NCI-H2029 treated with DMSO at 0.1 percent for 48 hours (cell line): ENCODE results near the gene PRCP.

ENCODE experiments used
- DNase-seq: peaks from one replicate; lab custom pipeline; 2025; lab: John Stamatoyannopoulos, UW

The PRCP gene

DNA sequence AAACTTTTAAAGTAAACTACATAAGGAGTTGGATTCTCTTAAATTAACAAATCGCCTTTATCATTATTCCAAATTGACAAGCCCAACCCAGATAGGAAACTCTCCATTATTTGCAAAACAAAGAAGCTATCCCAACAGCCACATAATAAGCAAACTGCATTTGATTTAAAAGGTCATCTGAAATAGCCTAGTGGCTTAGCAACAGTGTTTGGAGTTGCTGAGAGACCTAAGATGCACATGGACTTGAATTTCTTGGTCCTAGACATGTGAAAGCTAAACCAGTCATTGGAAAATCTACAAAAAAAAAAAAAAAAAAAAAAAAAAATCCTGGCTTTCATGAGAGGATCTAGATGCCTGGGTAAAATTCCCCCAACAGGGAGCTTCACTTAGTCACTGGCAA, 69.5 kb downstream of the PRCP start:
- DNase-seq, result no peak

DNA sequence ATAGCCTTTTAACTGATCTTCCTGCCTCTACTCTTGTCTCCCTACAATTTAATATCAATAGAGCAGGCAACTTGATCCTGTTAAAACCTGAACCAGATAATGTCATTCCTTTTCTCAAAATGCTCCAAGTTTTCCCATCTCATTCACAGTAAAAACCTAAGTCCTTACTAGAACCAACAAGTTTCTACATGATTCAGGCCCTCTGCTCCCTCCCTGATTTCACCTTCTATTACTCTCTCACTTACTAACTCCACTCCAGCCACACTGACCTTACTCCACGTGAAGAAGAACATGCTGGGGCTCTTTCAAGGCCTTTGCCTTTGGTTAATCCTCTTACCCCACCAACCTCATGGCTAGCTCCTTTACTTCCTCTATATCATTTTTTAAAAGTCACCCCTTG, 71.1 kb downstream of the PRCP start:
- DNase-seq, result no peak

DNA sequence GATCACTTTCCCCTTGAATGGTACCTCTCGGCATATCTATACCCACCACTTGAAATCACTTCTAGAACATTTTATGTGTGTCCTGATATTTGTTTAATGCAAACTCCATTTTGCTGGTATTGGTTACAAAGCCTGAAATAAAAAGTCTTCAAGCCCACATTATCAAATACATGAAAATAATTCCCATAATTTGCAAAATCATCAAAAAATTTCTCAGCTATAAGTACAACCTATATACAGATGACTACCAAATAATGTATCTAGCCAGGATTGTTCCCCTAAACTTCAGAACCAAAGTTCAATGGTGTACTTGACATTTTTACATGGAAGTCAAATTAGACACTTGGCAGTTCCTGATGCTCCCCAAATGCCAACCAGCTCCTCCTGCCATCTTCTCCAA, 71.8 kb downstream of the PRCP start:
- no peak for DNase-seq

DNA sequence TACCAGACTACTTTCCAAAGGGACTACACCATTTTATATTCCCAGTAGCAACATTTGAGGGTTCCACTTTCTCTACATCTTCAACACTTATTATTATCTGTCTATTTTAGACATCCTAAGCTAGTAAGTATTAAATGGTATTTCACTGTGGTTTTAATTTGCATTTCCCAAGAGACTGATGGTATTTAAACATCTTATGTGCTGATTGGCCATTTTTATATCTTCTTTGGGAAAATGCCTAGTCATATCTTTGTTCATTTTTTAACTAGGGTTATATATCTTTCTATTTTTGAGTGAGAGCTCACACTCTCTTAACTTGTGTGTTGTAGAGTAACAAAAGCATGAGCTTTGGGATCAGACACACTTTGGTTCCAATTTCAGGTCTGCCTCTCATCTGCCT, 73.7 kb downstream of the PRCP start:
- no peak for DNase-seq

DNA sequence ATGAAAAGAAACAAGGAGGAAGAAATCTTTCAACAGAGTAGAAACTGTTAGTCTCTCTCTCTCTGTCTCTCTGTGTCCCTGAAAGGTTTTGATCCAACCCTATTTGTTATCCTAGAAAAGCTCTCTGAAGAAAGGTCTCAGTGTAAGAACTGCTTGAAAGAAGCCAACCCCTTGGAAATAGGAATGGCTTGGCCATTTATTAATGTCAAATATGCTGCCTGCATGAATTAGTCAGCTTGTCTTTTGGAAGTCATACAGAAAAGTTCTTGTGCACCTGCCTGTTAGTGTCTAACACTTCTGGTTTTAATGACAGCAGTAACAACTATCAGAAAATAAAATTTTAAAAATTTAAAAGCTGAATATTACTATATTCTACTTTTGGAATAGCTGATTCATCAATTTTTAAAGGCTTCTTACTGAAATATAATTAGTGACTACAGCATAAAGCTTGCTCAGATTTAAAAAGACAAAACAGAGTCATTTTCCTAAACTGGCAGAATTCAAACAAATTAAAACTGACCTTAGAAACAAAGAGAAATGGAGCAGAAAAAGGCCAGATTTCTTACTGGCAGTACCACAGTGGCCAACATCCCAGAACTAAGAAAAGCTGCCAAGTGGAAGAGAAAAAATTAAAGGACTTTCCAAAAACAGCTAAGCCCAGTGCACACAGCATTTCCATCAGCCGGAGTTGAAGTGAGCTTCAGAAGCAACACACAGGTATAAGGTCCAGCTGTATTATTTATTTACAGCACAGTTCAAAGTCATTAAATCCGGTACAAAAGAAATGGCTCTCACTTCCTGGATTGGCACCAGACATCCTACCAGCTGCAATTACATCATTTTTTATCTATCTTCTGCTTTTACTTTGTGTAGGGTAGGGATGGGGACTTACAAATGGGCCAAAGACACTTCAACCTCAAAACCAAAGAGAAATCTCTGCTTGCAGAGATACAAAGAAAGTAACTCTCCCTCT, 76.3 kb downstream of the PRCP start:
- peak; percentile 9 for DNase-seq

DNA sequence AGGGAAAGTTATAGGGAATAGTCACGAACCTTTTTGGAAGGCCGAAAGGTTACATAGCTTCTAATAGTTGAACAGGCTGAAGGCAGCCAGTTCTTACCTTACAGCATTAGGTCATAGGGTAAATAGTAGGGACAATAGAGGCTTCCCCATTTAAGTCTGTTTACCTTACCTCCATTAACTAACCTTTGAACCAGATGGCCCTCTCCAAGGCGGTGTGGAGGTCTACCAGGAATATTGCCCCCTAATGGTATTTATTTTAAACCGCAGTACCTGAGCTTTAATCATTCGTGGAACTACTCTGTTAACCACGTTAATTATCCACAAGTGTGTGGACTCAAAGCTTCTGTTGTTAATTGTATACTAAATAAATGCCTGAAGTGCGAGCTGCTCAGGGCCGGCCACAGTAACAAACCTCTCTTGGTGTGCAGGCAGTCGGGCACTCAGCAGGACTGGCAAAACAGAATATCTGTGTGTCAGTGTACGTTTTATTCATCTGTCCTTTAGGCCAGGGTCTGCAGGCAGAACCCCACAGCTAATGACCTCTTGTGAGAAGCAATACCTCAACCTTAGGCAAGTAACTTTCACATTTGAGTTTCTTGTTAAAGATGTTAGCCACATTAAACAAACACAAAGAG, 81.7 kb downstream of the PRCP start:
- peak; percentile 39 for DNase-seq

DNA sequence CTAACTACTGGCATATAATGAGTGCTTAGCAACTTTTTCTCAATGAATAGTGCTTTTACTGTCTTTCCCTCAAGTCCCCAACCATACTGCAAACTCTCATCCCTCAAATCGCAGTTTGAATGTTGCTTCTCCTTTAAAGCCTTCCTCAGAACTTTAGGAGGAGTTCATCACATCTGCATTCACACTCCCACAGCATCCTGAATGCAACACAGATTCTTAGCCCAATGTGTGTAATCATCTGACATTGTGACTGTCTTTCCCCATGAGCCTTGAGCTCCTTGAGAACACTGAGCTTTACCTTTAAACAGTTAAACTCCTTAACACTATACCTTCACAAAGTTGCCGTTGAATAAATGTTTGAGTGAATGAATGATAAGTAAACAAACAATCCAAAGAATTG, 84.8 kb downstream of the PRCP start:
- no peak for DNase-seq

DNA sequence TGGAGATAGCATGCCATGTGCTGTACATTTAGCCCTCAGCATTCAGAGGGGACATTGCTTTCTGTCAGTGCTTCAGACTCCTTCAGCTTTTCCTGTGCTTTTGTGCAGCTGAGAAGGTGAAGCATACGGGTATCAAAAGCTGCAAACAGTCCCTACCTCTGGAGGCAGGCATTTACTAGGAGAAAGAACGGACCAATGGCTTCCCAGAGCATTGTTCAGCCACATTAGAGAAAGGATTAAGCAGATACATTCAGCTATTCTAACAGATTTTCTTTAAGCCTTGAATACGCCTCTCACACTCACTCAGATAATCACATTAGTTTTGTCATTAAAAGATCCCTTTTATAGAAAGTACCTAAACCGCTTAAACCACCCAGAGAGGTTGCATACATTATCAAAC, 85.9 kb downstream of the PRCP start:
- DNase-seq, result no peak

DNA sequence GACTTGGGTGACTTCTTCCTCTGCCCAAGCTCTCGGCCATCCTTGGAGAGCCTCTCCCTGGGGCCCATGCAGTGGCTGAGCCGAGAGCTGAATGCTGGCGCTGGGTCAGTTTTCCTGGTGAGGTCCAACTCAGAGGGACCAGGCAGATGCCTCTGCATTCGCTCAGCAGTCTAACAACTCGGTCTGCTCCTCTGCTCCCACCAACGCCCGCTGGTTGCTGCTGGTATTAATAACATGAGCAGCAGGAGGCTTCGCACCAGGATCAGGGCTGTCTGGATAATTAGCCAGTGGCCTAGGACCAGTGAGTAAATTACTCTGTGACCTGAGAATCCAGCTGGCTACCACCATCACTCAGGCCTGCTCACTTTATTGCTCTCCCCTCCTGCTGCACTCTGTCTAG, 88.9 kb downstream of the PRCP start:
- DNase-seq, result no peak

DNA sequence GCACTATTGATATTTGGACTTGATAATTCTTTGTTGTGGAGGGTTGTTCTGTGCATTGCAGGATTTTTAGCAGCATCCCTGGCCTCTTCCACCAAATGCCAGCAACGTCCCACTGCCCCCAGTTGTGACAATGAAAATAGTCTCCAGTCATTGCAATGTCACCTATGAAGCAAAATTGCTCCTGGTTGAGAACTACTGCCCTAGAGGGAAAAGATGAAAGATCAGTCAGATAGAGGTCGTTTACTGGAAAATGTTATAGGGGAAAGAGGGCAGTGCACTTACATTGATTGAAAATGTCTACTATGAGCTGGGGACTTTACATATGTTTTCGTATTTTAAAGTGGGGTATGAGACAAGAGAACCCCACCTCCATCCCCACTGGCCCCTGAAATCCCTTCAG, 89.5 kb downstream of the PRCP start:
- no peak for DNase-seq

DNA sequence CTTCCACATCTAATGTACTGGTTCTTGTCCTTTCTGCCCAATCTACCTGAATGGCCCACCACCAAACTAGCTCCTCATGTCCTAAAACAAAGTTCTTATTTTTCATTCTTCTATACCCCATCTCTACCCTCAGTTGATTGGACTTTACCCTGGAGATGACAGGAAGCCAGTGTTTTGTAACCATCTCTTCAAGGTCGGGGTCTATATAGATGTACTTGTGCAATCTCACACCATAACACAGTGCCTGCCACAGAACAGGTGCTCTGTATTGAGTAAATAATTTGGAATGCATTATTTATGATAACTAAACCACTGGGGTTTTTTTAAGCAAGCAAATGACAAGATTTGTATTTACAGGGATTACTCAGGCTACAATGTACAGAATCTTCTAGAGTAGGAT, 89.9 kb downstream of the PRCP start:
- no peak for DNase-seq

DNA sequence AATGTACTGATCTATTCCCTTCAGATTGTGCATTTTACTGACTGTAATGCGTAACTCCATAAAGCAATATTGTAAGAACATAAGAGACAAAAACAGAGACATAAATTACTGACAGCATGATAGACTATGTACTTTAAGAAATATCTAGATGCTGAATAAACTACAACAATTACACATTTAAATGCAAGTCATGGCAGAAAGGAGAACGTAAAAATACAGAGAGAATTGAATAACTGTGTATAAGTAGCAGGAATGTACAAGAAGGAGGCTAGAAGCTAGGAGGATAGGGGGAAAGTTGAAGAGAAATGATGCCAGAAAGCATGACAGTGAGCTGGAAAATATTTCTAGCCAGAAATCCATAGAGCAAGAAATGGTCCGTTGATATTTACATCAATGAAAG, 92.6 kb downstream of the PRCP start:
- DNase-seq, result no peak

DNA sequence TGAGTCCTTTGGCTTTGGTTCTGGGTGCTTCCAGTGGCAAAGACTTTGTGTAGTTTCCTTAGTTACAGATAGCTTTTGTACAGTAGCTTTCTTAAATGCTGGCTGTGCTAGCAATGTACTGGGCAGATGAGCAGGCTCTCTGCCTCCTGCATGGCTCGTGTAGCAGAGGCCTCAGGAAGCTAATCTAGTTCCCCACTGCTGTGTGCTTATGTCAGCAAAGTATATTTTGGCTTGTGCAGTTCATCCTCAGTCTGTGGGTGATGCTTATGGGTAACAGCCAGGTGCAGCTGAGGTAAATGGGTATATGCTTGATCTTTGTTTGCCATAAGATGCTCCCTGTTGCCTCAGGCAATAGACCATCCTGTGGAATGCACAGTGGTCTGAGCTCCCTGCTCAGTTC, 97.5 kb downstream of the PRCP start:
- DNase-seq, result no peak

DNA sequence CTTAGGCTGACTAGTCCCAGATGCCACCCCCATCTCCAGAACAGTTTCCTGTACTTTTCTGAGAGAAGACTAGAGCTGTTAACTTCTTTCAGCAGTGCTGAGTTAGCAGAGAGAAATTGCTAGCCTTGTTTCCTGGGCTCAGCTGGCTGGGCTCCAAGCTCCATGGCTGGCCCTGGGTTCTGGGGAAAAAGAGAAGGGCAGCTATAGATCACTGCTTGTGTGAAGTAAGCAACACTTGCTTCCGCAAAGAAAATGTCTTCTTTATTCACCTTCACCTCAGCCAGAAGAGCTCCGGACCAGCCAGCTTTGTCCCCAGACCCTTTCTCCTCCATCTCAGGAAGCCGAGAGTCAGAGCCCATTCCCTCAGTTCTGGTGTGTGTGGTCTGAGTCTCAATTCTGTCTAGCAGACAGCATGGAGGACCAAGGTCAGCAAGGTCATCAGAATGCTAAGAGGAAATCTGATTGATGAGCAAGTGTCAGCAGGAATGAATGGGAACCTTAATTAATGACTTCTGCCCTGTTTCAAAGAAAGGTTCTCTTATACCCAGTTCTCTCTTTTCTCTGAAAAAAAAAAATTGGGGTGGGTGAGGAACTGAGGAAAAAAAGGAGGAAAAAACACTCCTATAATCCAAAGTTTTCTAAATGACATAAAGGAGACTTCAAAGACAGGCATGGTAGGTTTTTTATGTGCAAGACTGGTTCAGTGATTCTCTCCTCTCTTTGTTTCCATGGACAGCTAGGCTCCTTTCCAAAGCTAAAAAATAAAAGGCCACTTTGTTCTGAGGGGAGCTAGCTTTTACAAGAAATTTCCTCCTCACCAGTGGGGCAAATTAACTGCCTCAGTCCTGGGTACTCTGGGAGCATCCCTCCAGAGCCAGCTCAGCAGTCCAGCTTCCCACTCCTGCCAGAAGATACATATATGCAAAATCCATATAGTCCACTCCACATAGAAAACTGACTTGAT, 103.0 kb downstream of the PRCP start:
- no peak for DNase-seq

DNA sequence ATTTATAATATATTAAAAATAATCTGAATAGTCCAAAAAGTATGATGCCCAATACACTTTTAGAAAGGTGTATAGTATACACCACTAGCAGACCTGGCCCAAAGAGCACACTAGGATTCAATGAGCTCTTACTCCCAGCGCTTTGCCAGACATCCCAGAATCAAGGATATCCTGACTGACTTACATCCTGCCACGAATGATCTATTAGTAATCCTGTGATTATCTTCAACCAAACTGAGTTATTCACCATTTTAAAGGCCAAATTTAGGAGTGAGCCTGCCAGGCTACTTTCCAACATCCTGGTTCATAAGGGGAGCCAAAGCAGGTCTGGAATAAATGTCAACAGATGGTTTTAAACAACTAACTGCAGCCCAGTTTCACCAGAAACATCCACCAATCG, 105.7 kb downstream of the PRCP start:
- DNase-seq, result no peak

DNA sequence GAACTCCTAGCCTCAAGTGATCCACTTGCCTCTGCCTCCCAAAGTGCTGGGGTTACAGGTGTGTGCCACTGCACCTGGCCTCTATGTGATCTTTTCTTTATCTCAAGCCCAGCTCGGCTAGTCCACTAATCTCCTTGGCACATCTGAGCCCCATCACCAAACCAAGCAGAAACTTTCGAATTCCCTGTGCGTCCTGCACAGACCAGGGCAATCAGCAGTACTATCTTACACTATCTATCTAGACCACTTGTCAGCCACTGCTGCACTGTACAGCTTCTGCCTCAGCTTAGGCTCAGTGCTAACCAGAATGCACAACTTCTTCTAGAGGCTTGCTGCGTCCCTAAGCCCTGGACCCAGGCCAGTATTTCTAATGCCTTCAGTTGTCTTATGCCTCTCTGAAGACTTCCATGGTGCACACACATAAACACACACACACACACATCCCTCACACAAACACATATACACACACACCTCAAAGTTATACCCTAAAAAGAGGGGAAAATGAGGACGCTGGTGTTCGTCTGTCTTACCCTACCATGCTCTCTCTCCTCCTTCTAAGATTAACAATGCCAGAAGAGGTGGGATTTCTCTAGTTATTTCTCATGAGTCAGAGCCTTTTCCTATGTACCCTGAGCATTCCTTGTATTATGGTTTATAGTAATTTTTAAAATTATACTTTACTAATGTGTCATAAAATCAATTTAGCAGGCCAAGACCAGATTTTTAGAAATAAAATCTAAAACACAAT, 107.2 kb downstream of the PRCP start:
- no peak for DNase-seq

DNA sequence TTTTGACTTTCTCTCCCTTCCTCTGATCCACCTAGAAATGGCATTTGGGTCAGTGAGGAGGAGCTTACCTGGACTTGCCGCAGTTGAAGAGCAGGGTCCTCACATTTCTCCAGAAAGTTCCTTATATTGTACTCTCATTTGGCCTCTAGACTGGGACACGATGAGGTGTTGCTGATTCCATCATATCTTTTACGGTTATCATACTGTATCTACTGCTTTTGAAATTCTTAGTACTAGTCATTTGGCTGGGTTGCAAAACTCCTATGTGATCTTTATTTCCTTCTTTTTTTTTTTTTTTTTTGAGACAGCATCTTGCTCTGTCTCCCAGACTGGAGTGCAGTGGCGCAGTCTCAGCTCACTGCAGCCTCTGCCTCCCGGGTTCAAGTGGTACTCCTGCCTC, 107.9 kb downstream of the PRCP start:
- no peak for DNase-seq

DNA sequence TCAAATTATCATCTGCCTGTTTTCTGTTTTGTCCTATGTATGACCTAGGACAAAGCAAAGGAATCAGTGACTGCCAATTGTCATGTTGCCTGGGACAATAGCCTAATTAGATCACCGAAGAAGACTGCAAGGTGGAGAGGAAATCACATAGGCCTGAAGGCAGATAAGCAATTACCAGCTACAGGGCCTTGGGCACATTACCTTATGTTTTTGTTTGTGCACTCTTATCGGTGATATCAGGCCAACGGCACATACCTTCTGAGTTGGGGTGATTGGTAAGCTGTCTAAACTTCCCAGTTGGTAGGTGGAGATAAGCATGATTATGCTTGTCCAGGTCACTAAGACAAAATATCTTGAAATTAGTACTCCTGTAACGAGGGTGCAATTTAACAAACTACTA, 108.5 kb downstream of the PRCP start:
- no peak for DNase-seq

DNA sequence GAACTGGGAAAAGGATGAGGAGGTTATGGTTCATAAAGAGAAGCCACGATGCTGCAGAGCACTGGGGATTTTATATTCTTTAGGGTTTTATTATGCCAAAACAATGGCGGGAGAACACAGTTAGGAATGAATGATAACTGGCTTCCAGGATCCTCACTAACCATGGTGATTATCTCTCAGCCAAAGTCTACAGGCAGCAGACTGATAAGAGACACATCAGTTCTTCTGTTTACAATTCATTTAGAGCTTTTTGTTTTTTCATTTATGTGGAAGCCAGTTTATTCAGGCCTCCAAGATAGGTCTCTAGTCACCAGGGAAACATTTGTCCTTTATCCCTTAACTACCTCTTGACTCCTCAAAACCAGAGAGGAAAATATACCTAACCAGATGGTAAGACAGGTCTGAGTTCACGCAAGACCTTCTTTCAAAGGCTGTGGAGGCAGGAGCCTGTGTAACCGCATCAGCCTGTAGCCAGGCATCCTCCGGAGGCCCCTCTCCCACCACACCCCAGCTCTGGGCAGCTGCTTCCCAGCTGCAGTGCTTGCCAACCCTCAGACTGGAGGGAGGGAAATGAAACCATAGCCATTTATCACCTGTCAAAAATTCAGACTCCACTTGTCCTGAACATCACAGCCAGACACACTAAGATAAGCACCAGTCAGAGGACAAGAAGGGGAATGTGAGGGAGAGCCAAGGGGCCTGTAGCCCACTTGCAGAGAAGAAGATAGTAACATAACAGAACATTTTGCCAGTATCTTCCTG, 109.3 kb downstream of the PRCP start:
- no peak for DNase-seq

DNA sequence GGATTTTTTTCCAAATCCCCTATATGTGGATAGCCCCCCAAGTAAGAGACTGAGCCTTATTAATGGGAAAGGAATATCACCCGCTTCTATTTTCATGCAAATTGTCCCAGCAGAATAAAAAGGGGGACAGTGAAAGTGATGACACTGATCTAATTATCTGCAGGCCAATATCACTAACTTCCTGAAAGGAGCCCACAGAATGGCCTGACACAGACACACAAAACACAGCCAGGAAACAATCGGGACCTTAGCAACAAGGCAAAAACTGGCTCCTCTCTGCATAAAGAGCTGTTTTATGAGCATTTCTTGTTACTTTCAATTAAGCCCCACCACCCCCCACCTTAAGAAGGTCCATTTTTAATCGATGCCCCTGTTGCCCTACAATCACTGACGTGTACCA, 112.2 kb downstream of the PRCP start:
- no peak for DNase-seq

DNA sequence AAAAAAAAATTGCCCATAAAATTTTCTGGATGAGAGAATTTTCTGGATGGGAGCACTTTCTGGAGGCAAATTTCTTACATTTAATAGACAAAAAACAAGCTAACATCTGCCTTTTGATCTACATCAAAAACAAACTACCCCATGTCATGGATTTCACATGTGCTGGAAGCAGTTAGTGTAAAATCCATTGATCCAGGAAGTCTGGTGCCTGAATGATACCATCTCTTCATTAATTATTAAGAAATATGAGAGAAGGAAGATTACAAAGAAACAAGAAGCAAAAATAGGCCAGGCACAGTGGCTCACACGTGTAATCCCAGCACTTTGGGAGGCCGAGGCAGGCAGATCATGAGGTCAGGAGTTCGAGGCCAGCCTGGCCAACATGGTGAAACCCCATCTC, 113.4 kb downstream of the PRCP start:
- DNase-seq, result no peak
